ENCODE results near the gene FRMPD4.

The FRMPD4 gene

GRCh38 chrX:12197030-12197429 is 58.8 kb downstream of the FRMPD4 start:
- no peak overlapping the region for H3K4me3 ChIP-seq (ENCODE audit: control insufficient read depth, low read depth, low read length)
- no peak for DNase-seq (ENCODE audit: low read depth)
- TF ChIP-seq CTCF (IDR thresholded peaks at IDR 0.05; ENCODE audit: control insufficient read depth, insufficient read depth, low read depth, low read length, missing control alignments), result no peak

GRCh38 chrX:12206413-12206812 is 68.1 kb downstream of the FRMPD4 start:
- DNase-seq (ENCODE audit: low read depth), result no peak
- no peak for TF ChIP-seq CTCF (IDR thresholded peaks at IDR 0.05; ENCODE audit: control insufficient read depth, insufficient read depth, low read depth, low read length, missing control alignments)

GRCh38 chrX:12210196-12210815 is 72.0 kb downstream of the FRMPD4 start:
- peak overlapping the region; percentile 3; the same call in 1 of the 2 replicates for H3K4me3 ChIP-seq (ENCODE audit: control insufficient read depth, low read depth, low read length)
- no peak for TF ChIP-seq CTCF (IDR thresholded peaks at IDR 0.05; ENCODE audit: control insufficient read depth, insufficient read depth, low read depth, low read length, missing control alignments)
- peak; percentile 13 for DNase-seq (ENCODE audit: low read depth)

More at GRCh38 chrX:12206413-12206812, 68.1 kb downstream of the FRMPD4 start:
- no peak overlapping the region for H3K4me3 ChIP-seq (ENCODE audit: control insufficient read depth, low read depth, low read length)

- H3K4me3 ChIP-seq (ENCODE audit: control insufficient read depth, low read depth, low read length), result no peak overlapping the region; the same call in 1 of the 2 replicates
- TF ChIP-seq CTCF (IDR thresholded peaks at IDR 0.05; ENCODE audit: control insufficient read depth, insufficient read depth, low read depth, low read length, missing control alignments), result no peak
- DNase-seq (ENCODE audit: low read depth), result peak; percentile 7
Observed at GRCh38 chrX:12210971-12211370, 72.7 kb downstream of the FRMPD4 start.

GRCh38 chrX:12223650-12224049 is 85.4 kb downstream of the FRMPD4 start:
- no peak overlapping the region for H3K4me3 ChIP-seq (ENCODE audit: control insufficient read depth, low read depth, low read length)
- DNase-seq (ENCODE audit: low read depth), result no peak
- TF ChIP-seq CTCF (IDR thresholded peaks at IDR 0.05; ENCODE audit: control insufficient read depth, insufficient read depth, low read depth, low read length, missing control alignments), result no peak

- no peak for TF ChIP-seq CTCF (IDR thresholded peaks at IDR 0.05; ENCODE audit: control insufficient read depth, insufficient read depth, low read depth, low read length, missing control alignments)
- H3K4me3 ChIP-seq (ENCODE audit: control insufficient read depth, low read depth, low read length), result no peak overlapping the region
- no peak for DNase-seq (ENCODE audit: low read depth)
Observed at GRCh38 chrX:12225107-12225506, 86.8 kb downstream of the FRMPD4 start.
